Measurements from ENCODE around the gene KCNQ2. TPM values are rescaled to one million over a fixed set of nuclear protein-coding genes. Genes with fewer than 3 reads are reported as not detected.

Gene KCNQ2
- total RNA-seq, 4 donors from 2014 or later: not detected

GRCh38 chr20:63427206-63427605 lies 45.2 kb downstream of the KCNQ2 start:
- Histone ChIP-seq H3K9me3 (peaks cover 0 to 24% (median 0%) of the 10 kb centered on the region in 4 donors), H3K4me3 (no peak overlapping the region), H3K27me3 (peaks cover 0 to 15% of the 10 kb centered on the region in 2 donors), H3K27ac (no peak overlapping the region), H3K36me3 (no peaks in the 10 kb centered on the region), H3K4me1 (no peaks in the 10 kb centered on the region)
- 90 to 93% methylated on average over 16 of the region's 16 CpGs for WGBS, 2 donors
- no peak for DNase-seq (ENCODE audit: low spot score in 2 of 2)
- TF ChIP-seq EP300 (IDR thresholded peaks at IDR 0.05) (no peak), CTCF (IDR thresholded peaks at IDR 0.05) (no peak), POLR2A (IDR thresholded peaks at IDR 0.05) (no peak)

GRCh38 chr20:63425846-63426485 lies 46.5 kb downstream of the KCNQ2 start:
- TF ChIP-seq POLR2A (IDR thresholded peaks at IDR 0.05): no peak
- TF ChIP-seq EP300 (IDR thresholded peaks at IDR 0.05): no peak
- TF ChIP-seq CTCF (IDR thresholded peaks at IDR 0.05): no peak
- Histone ChIP-seq H3K36me3 (no peaks in the 10 kb centered on the region), H3K27me3 (peaks cover 0 to 27% of the 10 kb centered on the region in 2 donors)

GRCh38 chr20:63424613-63425012 lies 47.8 kb downstream of the KCNQ2 start:
- WGBS, 2 donors: 91 to 92% methylated on average over 25 of the region's 25 CpGs
- Histone ChIP-seq H3K4me3 (no peak overlapping the region), H3K36me3 (no peaks in the 10 kb centered on the region), H3K4me1 (no peaks in the 10 kb centered on the region), H3K27ac (no peak overlapping the region), H3K27me3 (peaks cover 0 to 32% of the 10 kb centered on the region in 2 donors), H3K9me3 (peaks cover 0 to 24% (median 0%) of the 10 kb centered on the region in 4 donors)
- TF ChIP-seq POLR2A (IDR thresholded peaks at IDR 0.05): no peak
- no peak for TF ChIP-seq CTCF (IDR thresholded peaks at IDR 0.05)
- no peak for TF ChIP-seq EP300 (IDR thresholded peaks at IDR 0.05)
- no peak for DNase-seq (ENCODE audit: low spot score in 2 of 2)

More at GRCh38 chr20:63425846-63426485, 46.5 kb downstream of the KCNQ2 start:
- WGBS, 2 donors: 84 to 86% methylated on average over 23 to 27 of the region's 27 CpGs
- no peaks in the 10 kb centered on the region for H3K4me1 ChIP-seq
- H3K27ac ChIP-seq: no peak overlapping the region
- H3K4me3 ChIP-seq: no peak overlapping the region
- peaks cover 0 to 24% (median 0%) of the 10 kb centered on the region in 4 donors for H3K9me3 ChIP-seq
- no peak for DNase-seq (ENCODE audit: low spot score in 2 of 2)

- H3K27ac ChIP-seq: no peak overlapping the region
- TF ChIP-seq POLR2A (IDR thresholded peaks at IDR 0.05) (no peak), EP300 (IDR thresholded peaks at IDR 0.05) (no peak), CTCF (IDR thresholded peaks at IDR 0.05) (no peak)
- DNase-seq (ENCODE audit: low spot score in 2 of 2): no peak
- 63 to 64% methylated on average over 12 to 19 of the region's 21 CpGs for WGBS, 2 donors
- no peaks in the 10 kb centered on the region for H3K36me3 ChIP-seq
- peaks cover 0 to 24% (median 0%) of the 10 kb centered on the region in 4 donors for H3K9me3 ChIP-seq
- H3K4me1 ChIP-seq: no peaks in the 10 kb centered on the region
- no peak overlapping the region for H3K4me3 ChIP-seq
- peaks cover 0 to 34% of the 10 kb centered on the region in 2 donors for H3K27me3 ChIP-seq
Observed at GRCh38 chr20:63423751-63424150, 48.7 kb downstream of the KCNQ2 start.

GRCh38 chr20:63422653-63423052 lies 49.8 kb downstream of the KCNQ2 start:
- no peak overlapping the region for H3K4me3 ChIP-seq
- no peaks in the 10 kb centered on the region for H3K4me1 ChIP-seq
- no peaks in the 10 kb centered on the region for H3K36me3 ChIP-seq
- H3K27ac ChIP-seq: no peak overlapping the region
- WGBS, 2 donors: 79 to 84% methylated on average over 24 of the region's 25 CpGs
- peaks cover 0 to 45% of the 10 kb centered on the region in 2 donors for H3K27me3 ChIP-seq
- H3K9me3 ChIP-seq: peaks cover 0 to 22% (median 0%) of the 10 kb centered on the region in 4 donors
- DNase-seq (ENCODE audit: low spot score in 2 of 2): no peak
- TF ChIP-seq EP300 (IDR thresholded peaks at IDR 0.05): no peak
- no peak for TF ChIP-seq POLR2A (IDR thresholded peaks at IDR 0.05)
- TF ChIP-seq CTCF (IDR thresholded peaks at IDR 0.05): no peak
